Vagina (tissue), 2 donors: ENCODE results near the gene COX10. TPM values are rescaled to one million over a fixed set of nuclear protein-coding genes. Genes with fewer than 3 reads are reported as not detected.

Experiments used
- DNase-seq, 2 donors: peaks; one replicate each; pipeline ENCODE4 v3.0.0-alpha.2; 2017; ENCODE audit errors: extremely low spot score in 2 of 2
- H3K27ac ChIP-seq: fragments of 200-600 bp; sonication (generic); one replicate; pipeline ENCODE4 v1.5.1; 2019
- H3K27me3 ChIP-seq: fragments of 200-600 bp; sonication (generic); one replicate; pipeline ENCODE4 v1.5.1; 2019
- H3K36me3 ChIP-seq, 2 donors: fragments of 200-600 bp; sonication (generic); one replicate each; pipeline ENCODE4 v1.5.1; 2017 to 2019
- H3K4me1 ChIP-seq: fragments of 200-600 bp; sonication (generic); one replicate; pipeline ENCODE4 v1.5.1; 2019
- H3K4me3 ChIP-seq, 2 donors: fragments of 200-600 bp; sonication (generic); 1 replicate in 1 of 2; 2 replicates in 1 of 2; pipeline ENCODE4 v1.5.1; 2016 to 2019
- H3K9me3 ChIP-seq: fragments of 200-600 bp; sonication (generic); one replicate; pipeline ENCODE4 v1.5.1; 2019
- CTCF ChIP-seq, 3 experiments: fragments of 450-650 bp in 2 of 3; fragments of 200-600 bp in 1 of 3; sonication (generic) in 1 of 3; IDR thresholded peaks; one replicate each; pipeline ENCODE4 v1.5.1; 2017 to 2019; ENCODE audit warnings: antibody characterized with exemption in 3 of 3, mild to moderate bottlenecking in 2 of 3, moderate library complexity in 2 of 3
- POLR2A ChIP-seq, 2 donors: fragments of 450-650 bp; IDR thresholded peaks; one replicate each; pipeline ENCODE4 v1.6.1; 2017; ENCODE audit warnings: antibody characterized with exemption in 2 of 2, mild to moderate bottlenecking in 2 of 2, moderate library complexity in 2 of 2
- POLR2AphosphoS5 ChIP-seq, 2 donors: sonication (generic); formaldehyde crosslinking; IDR thresholded peaks; one replicate each; pipeline ENCODE4 v1.9.0; 2017; ENCODE audit warnings: antibody characterized with exemption in 2 of 2, mild to moderate bottlenecking in 2 of 2, low read depth in 1 of 2; ENCODE audit not compliant: insufficient read depth in 1 of 2
- intact Hi-C: fragments of 100-400 bp; cut with DNase I; formaldehyde crosslinking; loops from one replicate; pipeline ENCODE4 v1.15.1; 2023
- total RNA-seq: library from RNA; depleted of rRNA; stranded (reverse); fragments of >200 nt; gene quantifications from one replicate; pipeline ENCODE4 v1.2.3, GENCODE V29; 2016

The COX10 gene
- total RNA-seq, 1 donor from 2014 or later: 27.5 TPM

- no peak for DNase-seq
- no peaks in the 10 kb centered on the region for H3K9me3 ChIP-seq
- intact Hi-C loops: no loop called here
- H3K4me3 ChIP-seq: no peak overlapping the region
- H3K27ac ChIP-seq: no peak overlapping the region
- H3K27me3 ChIP-seq: no peaks in the 10 kb centered on the region
- H3K4me1 ChIP-seq: peaks cover 24% of the 10 kb centered on the region
- peaks cover 0 to 5% of the 10 kb centered on the region in 2 donors for H3K36me3 ChIP-seq
- TF ChIP-seq CTCF (IDR thresholded peaks at IDR 0.05) (no peak), POLR2A (IDR thresholded peaks at IDR 0.05) (no peak), POLR2AphosphoS5 (IDR thresholded peaks at IDR 0.05; ENCODE audit: insufficient read depth in 1 of 2, low read depth in 1 of 2) (no peak)
Measured at GRCh38 chr17:14082848-14083247, 13.5 kb downstream of the COX10 start.

GRCh38 chr17:14084955-14085354 lies 15.7 kb downstream of the COX10 start:
- peaks cover 24% of the 10 kb centered on the region for H3K4me1 ChIP-seq
- intact Hi-C loops: no loop called here
- no peaks in the 10 kb centered on the region for H3K9me3 ChIP-seq
- H3K27ac ChIP-seq: no peak overlapping the region
- TF ChIP-seq CTCF (IDR thresholded peaks at IDR 0.05): no peak
- no peaks in the 10 kb centered on the region for H3K27me3 ChIP-seq
- DNase-seq: no peak
- H3K36me3 ChIP-seq: no peaks in the 10 kb centered on the region
- no peak overlapping the region for H3K4me3 ChIP-seq

- H3K36me3 ChIP-seq: no peaks in the 10 kb centered on the region
- no peak overlapping the region for H3K4me3 ChIP-seq
- no peak for TF ChIP-seq CTCF (IDR thresholded peaks at IDR 0.05)
- TF ChIP-seq POLR2A (IDR thresholded peaks at IDR 0.05): no peak
- TF ChIP-seq POLR2AphosphoS5 (IDR thresholded peaks at IDR 0.05; ENCODE audit: insufficient read depth in 1 of 2, low read depth in 1 of 2): no peak
- H3K9me3 ChIP-seq: no peaks in the 10 kb centered on the region
- H3K27ac ChIP-seq: no peak overlapping the region
- intact Hi-C loops: no loop called here
- DNase-seq: no peak
- H3K4me1 ChIP-seq: peaks cover 19% of the 10 kb centered on the region
- H3K27me3 ChIP-seq: no peaks in the 10 kb centered on the region
Measured at GRCh38 chr17:14086189-14086588, 16.9 kb downstream of the COX10 start.

GRCh38 chr17:14089179-14089578 lies 19.9 kb downstream of the COX10 start:
- no peaks in the 10 kb centered on the region for H3K9me3 ChIP-seq
- peaks cover 20% of the 10 kb centered on the region for H3K4me1 ChIP-seq
- H3K27ac ChIP-seq: no peak overlapping the region
- DNase-seq: no peak
- TF ChIP-seq POLR2AphosphoS5 (IDR thresholded peaks at IDR 0.05; ENCODE audit: insufficient read depth in 1 of 2, low read depth in 1 of 2): no peak
- TF ChIP-seq CTCF (IDR thresholded peaks at IDR 0.05): no peak
- no peak for TF ChIP-seq POLR2A (IDR thresholded peaks at IDR 0.05)
- intact Hi-C loops: no loop called here
- no peak overlapping the region for H3K4me3 ChIP-seq
- no peaks in the 10 kb centered on the region for H3K27me3 ChIP-seq
- H3K36me3 ChIP-seq: no peaks in the 10 kb centered on the region

- no peak for DNase-seq
- TF ChIP-seq CTCF (IDR thresholded peaks at IDR 0.05) (no peak), POLR2AphosphoS5 (IDR thresholded peaks at IDR 0.05; ENCODE audit: insufficient read depth in 1 of 2, low read depth in 1 of 2) (no peak), POLR2A (IDR thresholded peaks at IDR 0.05) (no peak)
- Histone ChIP-seq H3K27me3 (no peaks in the 10 kb centered on the region), H3K27ac (no peak overlapping the region), H3K36me3 (no peaks in the 10 kb centered on the region), H3K4me1 (peaks cover 20% of the 10 kb centered on the region), H3K9me3 (no peaks in the 10 kb centered on the region), H3K4me3 (no peak overlapping the region)
- intact Hi-C loops: no loop called here
Measured at GRCh38 chr17:14091367-14091766, 22.1 kb downstream of the COX10 start.
